Measurements from ENCODE around the gene PRPSAP1. TPM values are rescaled to one million over a fixed set of nuclear protein-coding genes. Genes with fewer than 3 reads are reported as not detected.
A peak's percentile ranks its signal among the peaks of the same experiment; 100 is the strongest.

The PRPSAP1 gene
- total RNA-seq, 4 donors from 2014 or later, result 52.4 to 82.3 (median 68.7) TPM

GRCh38 chr17:76272541-76273444, 80.9 kb downstream of the PRPSAP1 start:
- no peaks in the 10 kb centered on the region for H3K36me3 ChIP-seq
- H3K27me3 ChIP-seq, result no peaks in the 10 kb centered on the region
- intact Hi-C loops (cut with DNase I; ENCODE audit: low total_unique reads), result no loop called here
- DNase-seq, result no peak
- H3K9me3 ChIP-seq, result no peaks in the 10 kb centered on the region
- no peak for TF ChIP-seq POLR2A (IDR thresholded peaks at IDR 0.05)
- no peak for TF ChIP-seq CTCF (IDR thresholded peaks at IDR 0.05)
- H3K4me1 ChIP-seq, result peaks cover 0 to 15% of the 10 kb centered on the region in 2 donors
- peak overlapping the region in 1 of 2 donors; percentile 12 for H3K27ac ChIP-seq
- H3K4me3 ChIP-seq, result peak overlapping the region in 1 of 2 donors; percentile 34

- no peaks in the 10 kb centered on the region for H3K36me3 ChIP-seq
- H3K9me3 ChIP-seq, result no peaks in the 10 kb centered on the region
- H3K27ac ChIP-seq, result peak overlapping the region in 1 of 2 donors; percentile 12
- DNase-seq, result no peak
- H3K4me3 ChIP-seq, result peak overlapping the region; percentile 6 to 34
- intact Hi-C loops (cut with DNase I; ENCODE audit: low total_unique reads), result no loop called here
- peaks cover 0 to 19% of the 10 kb centered on the region in 2 donors for H3K4me1 ChIP-seq
- no peaks in the 10 kb centered on the region for H3K27me3 ChIP-seq
- TF ChIP-seq POLR2A (IDR thresholded peaks at IDR 0.05), result no peak
- no peak for TF ChIP-seq CTCF (IDR thresholded peaks at IDR 0.05)
These were observed 81.8 kb downstream of the PRPSAP1 start for GRCh38 chr17:76271669-76272540.

- intact Hi-C loops (cut with DNase I; ENCODE audit: low total_unique reads), result no loop called here
- H3K36me3 ChIP-seq, result no peaks in the 10 kb centered on the region
- no peaks in the 10 kb centered on the region for H3K9me3 ChIP-seq
- H3K4me3 ChIP-seq, result peak overlapping the region in 1 of 2 donors; percentile 34
- no peak overlapping the region for H3K27ac ChIP-seq
- TF ChIP-seq POLR2A (IDR thresholded peaks at IDR 0.05), result no peak
- TF ChIP-seq CTCF (IDR thresholded peaks at IDR 0.05), result no peak
- peaks cover 0 to 22% of the 10 kb centered on the region in 2 donors for H3K4me1 ChIP-seq
- DNase-seq, result no peak
- no peaks in the 10 kb centered on the region for H3K27me3 ChIP-seq
These were observed 82.7 kb downstream of the PRPSAP1 start for GRCh38 chr17:76270770-76271668.

- Histone ChIP-seq H3K4me3 (no peak overlapping the region), H3K36me3 (no peaks in the 10 kb centered on the region), H3K27me3 (no peaks in the 10 kb centered on the region), H3K27ac (no peak overlapping the region), H3K4me1 (peaks cover 0 to 22% of the 10 kb centered on the region in 2 donors), H3K9me3 (no peaks in the 10 kb centered on the region)
- TF ChIP-seq POLR2A (IDR thresholded peaks at IDR 0.05), result no peak
- DNase-seq, result no peak
- intact Hi-C loops (cut with DNase I; ENCODE audit: low total_unique reads), result no loop called here
These were observed 83.6 kb downstream of the PRPSAP1 start for GRCh38 chr17:76270127-76270592.
